K562 (cell line): Measurements from ENCODE around the gene AGPAT3. TPM values are rescaled to one million over a fixed set of nuclear protein-coding genes. Genes with fewer than 3 reads are reported as not detected.

Source experiments
- ATAC-seq: fragments of 200-7000 bp; cut with Tn5 transposase; 3 replicates; pipeline ENCODE4 v1.9.1; 2020; ENCODE audit warnings: moderate library complexity
- BruUV-seq: library from RNA; stranded (reverse); fragments of 400-500 nt; replicated peaks from 2 replicates; lab custom pipeline; 2021; lab: Mats Ljungman, UMichigan
- CTCF ChIA-PET: fragments of 300-600 bp; formaldehyde crosslinking; extraction: SDS; loops from one replicate; lab custom pipeline; 2021; ENCODE audit warnings: low intra/inter-chr PET ratio; lab: Yijun Ruan, JAX
- POLR2A ChIA-PET: fragments of 300-600, 350-650 bp; sonication (Branson Sonifier 250); formaldehyde crosslinking; extraction: SDS; loops from one replicate; lab custom pipeline; 2021; ENCODE audit warnings: antibody characterized with exemption, inconsistent platforms; lab: Yijun Ruan, JAX
- DNase-seq, 4 experiments: peaks; one replicate each; pipeline versions ENCODE4 v3.0.0 to v3.0.0-alpha.2; 2011 to 2018; ENCODE audit warnings: low spot score in 3 of 4, mixed read lengths in 3 of 4; ENCODE audit errors: extremely low read depth in 1 of 4
- FAIRE-seq: peaks from 2 replicates; lab custom pipeline; 2011; peaks lifted over from hg19 to GRCh38; lab: Jason Lieb, UNC
- H2AFZ ChIP-seq: 2 replicates; pipeline ENCODE4 v1.6.0; 2011; ENCODE audit warnings: low read depth, low read length, control low read depth, inconsistent platforms
- H3K27ac ChIP-seq: fragments of 200-600 bp; 3 replicates; pipeline ENCODE4 v1.8.0; 2011; ENCODE audit warnings: low read depth, mild to moderate bottlenecking, control low read depth, inconsistent platforms, low read length, moderate library complexity, mixed read lengths; ENCODE audit errors: extremely low read depth
- H3K27me3 ChIP-seq, 2 experiments: fragments of 300-600 bp in 1 of 2; 2 replicates in 1 of 2; 3 replicates in 1 of 2; pipeline versions ENCODE4 v1.6.0 to v1.8.0; 2011; ENCODE audit warnings: inconsistent platforms in 2 of 2, low read length in 2 of 2, mild to moderate bottlenecking in 1 of 2, mixed read lengths in 1 of 2, moderate library complexity in 1 of 2; ENCODE audit not compliant: control insufficient read depth in 2 of 2, insufficient read depth in 2 of 2
- H3K36me3 ChIP-seq: fragments of 300-600 bp; 3 replicates; pipeline ENCODE4 v1.8.0; 2011; ENCODE audit warnings: mild to moderate bottlenecking, low read length, inconsistent platforms; ENCODE audit not compliant: control insufficient read depth, insufficient read depth
- H3K4me1 ChIP-seq, 2 experiments: fragments of 200-600 bp in 1 of 2; replicated peaks in 1 of 2; 2 replicates in 1 of 2; 3 replicates in 1 of 2; pipeline versions ENCODE4 v1.5.1 to v1.8.0; 2011; ENCODE audit warnings: inconsistent platforms in 2 of 2, low read length in 2 of 2, mild to moderate bottlenecking in 1 of 2, mixed read lengths in 1 of 2, moderate library complexity in 1 of 2; ENCODE audit not compliant: control insufficient read depth in 2 of 2, insufficient read depth in 2 of 2
- H3K4me2 ChIP-seq: 2 replicates; pipeline ENCODE4 v1.6.1; 2011; ENCODE audit warnings: low read length, control low read depth, inconsistent platforms, mixed read lengths; ENCODE audit not compliant: insufficient read depth
- H3K4me3 ChIP-seq: fragments of 200-600 bp; sonication (generic), shearing (Covaris generic); 2 replicates; pipeline ENCODE4 v1.5.1; 2016; ENCODE audit warnings: control low read depth, inconsistent platforms
- H3K79me2 ChIP-seq: fragments of 200-600 bp; 3 replicates; pipeline ENCODE4 v1.8.0; 2011; ENCODE audit warnings: low read length, inconsistent platforms; ENCODE audit not compliant: control insufficient read depth, insufficient read depth
- H3K9ac ChIP-seq, 2 experiments: 2 replicates each; pipeline versions ENCODE4 v1.6.0 to v1.6.1; 2011; ENCODE audit warnings: low read depth in 2 of 2, low read length in 2 of 2, control low read depth in 1 of 2, inconsistent platforms in 1 of 2, mild to moderate bottlenecking in 1 of 2, mixed read lengths in 1 of 2; ENCODE audit not compliant: insufficient read depth in 1 of 2
- H3K9me1 ChIP-seq: one replicate; pipeline ENCODE4 v1.6.0; 2011; ENCODE audit warnings: inconsistent platforms, mild to moderate bottlenecking, low read length, moderate library complexity; ENCODE audit not compliant: control insufficient read depth, insufficient read depth
- H3K9me3 ChIP-seq: replicated peaks from 2 replicates; pipeline ENCODE4 v1.5.1; 2011; ENCODE audit warnings: low read depth, low read length, inconsistent platforms; ENCODE audit not compliant: control insufficient read depth, insufficient read depth
- H4K20me1 ChIP-seq: replicated peaks from 2 replicates; pipeline ENCODE4 v1.6.1; 2011; ENCODE audit warnings: low read length, inconsistent platforms, mixed read lengths; ENCODE audit not compliant: control insufficient read depth, insufficient read depth
- ESRRA ChIP-seq: fragments of 450-650 bp; IDR thresholded peaks from 2 replicates; pipeline ENCODE4 v1.6.1; 2014; ENCODE audit warnings: low read depth, mild to moderate bottlenecking, moderate library complexity, borderline replicate concordance
- THRA ChIP-seq: fragments of 450-650 bp; IDR thresholded peaks from 2 replicates; pipeline ENCODE4 v1.6.1; 2017; ENCODE audit warnings: mild to moderate bottlenecking, moderate library complexity
- ZFP36 ChIP-seq: fragments of 150-350 bp; IDR thresholded peaks from 2 replicates; pipeline ENCODE4 v1.6.1; 2018; ENCODE audit warnings: low read length, low read depth; ENCODE audit not compliant: partially characterized antibody
- ZNF280A ChIP-seq: fragments of 450-650 bp; IDR thresholded peaks from 2 replicates; pipeline ENCODE4 v1.6.1; 2018; ENCODE audit warnings: mild to moderate bottlenecking, low read depth; ENCODE audit not compliant: partially characterized antibody
- WGBS: fragments of 100-300 bp; shearing (Covaris generic); methylation state at CpG from one replicate; pipeline ENCODE4 v1.1.6; 2016; ENCODE audit warnings: low coverage, mixed read lengths; ENCODE audit not compliant: insufficient coverage; ENCODE audit errors: missing lambda C conversion rate; 5-methylcytosine and 5-hydroxymethylcytosine counted together
- in situ Hi-C: fragments of 300-500 bp; cut with MboI; formaldehyde crosslinking; loops from 4 replicates; pipeline ENCODE4 v1.15.0; 2018; ENCODE audit warnings: inconsistent platforms, mixed read lengths
- intact Hi-C: fragments of 100-400 bp; cut with micrococcal nuclease; formaldehyde crosslinking; loops from 2 replicates; pipeline ENCODE4 v1.14.2; 2022
- polyA plus RNA-seq, 8 experiments: library from polyadenylated mRNA; depleted of rRNA in 4 of 8; stranded (reverse) in 5 of 8; unstranded in 3 of 8; fragments of >200 nt; fragmentation: Nextera tagmentation in 2 of 8; fragmentation: Illumina TruSeq in 1 of 8; extraction: Ambion mirVana in 2 of 8; extraction: Trizol in 1 of 8; gene quantifications; 2 replicates each; pipeline versions ENCODE4 v1.2.1 to v1.2.3, GENCODE V29; 2011 to 2014; ENCODE audit warnings: inconsistent platforms in 1 of 8, missing spikeins in 1 of 8
- total RNA-seq, 7 experiments: library from RNA; depleted of rRNA in 6 of 7; stranded (reverse); fragments of >200 nt in 6 of 7; fragmentation: Illumina TruSeq in 2 of 7; extraction: Trizol in 2 of 7; gene quantifications; 2 replicates each; pipeline versions ENCODE4 v1.2.1 to v1.2.3, GENCODE V29; 2011 to 2021; ENCODE audit warnings: low replicate concordance in 1 of 7

The AGPAT3 gene
- total and polyA plus RNA-seq, 9 of the 15 experiments (the other 6 are each of a cell fraction or from before 2014, with no cell fraction given) = 1.5 to 88.4 (median 35.7) TPM

GRCh38 chr21:44000360-44000759, 135.3 kb downstream of the AGPAT3 start:
- H3K4me2 ChIP-seq = no peak overlapping the region
- no peak for FAIRE-seq
- TF ChIP-seq ZNF280A = no peak
- no peak for TF ChIP-seq ESRRA
- no peak for TF ChIP-seq THRA
- TF ChIP-seq ZFP36 = peak; percentile 46
- TF ChIP-seq, all 486 proteins: peak for 1
- Histone ChIP-seq H2AFZ (no peak overlapping the region), H4K20me1 (no peaks in the 10 kb centered on the region; the same call in 1 of the 2 replicates), H3K79me2 (no peaks in the 10 kb centered on the region), H3K9ac (peak overlapping the region in 1 of 2 experiments; percentile 28; a peak in 1 of 4 replicates), H3K27ac (no peak overlapping the region), H3K9me3 (no peaks in the 10 kb centered on the region; the same call in 1 of the 2 replicates), H3K27me3 (peaks cover 29 to 31% of the 10 kb centered on the region in 2 experiments), H3K4me1 (peaks cover 0 to 10% of the 10 kb centered on the region in 2 experiments; a peak in 2 of 5 replicates), H3K36me3 (no peaks in the 10 kb centered on the region), H3K4me3 (no peak overlapping the region), H3K9me1 (no peaks in the 10 kb centered on the region)
- 9% methylated on average over 7 of the region's 7 CpGs for WGBS
- ATAC-seq (no peak), DNase-seq (no peak)
- intact Hi-C loops (no loop called here), in situ Hi-C loops (no loop called here)
- BruUV-seq = no TSS peak
- CTCF ChIA-PET = no interaction called here
- POLR2A ChIA-PET = no interaction called here
